ENCODE measurements around the gene SUPV3L1.

- no peak for TF ChIP-seq GATA2 (IDR thresholded peaks at IDR 0.05; ENCODE audit: low read depth, low read length)
- TF ChIP-seq GATA3 (IDR thresholded peaks at IDR 0.05; ENCODE audit: low read depth, low read length), result no peak
Observed at GRCh38 chr10:69182005-69182404, 2.0 kb downstream of the SUPV3L1 start.

All from SH-SY5Y (cell line).